GM23338 (cell line): ENCODE data around the gene LRRC37A3. TPM values are rescaled to one million over a fixed set of nuclear protein-coding genes. Genes with fewer than 3 reads are reported as not detected.

Experiments
- ATAC-seq: fragments of 200-7000 bp; cut with Tn5 transposase; 3 replicates; pipeline ENCODE4 v1.9.1; 2020
- DNase-seq: peaks from one replicate; pipeline ENCODE4 v3.0.0-alpha.2; 2015; ENCODE audit warnings: low spot score
- H2AFZ ChIP-seq: fragments of 200-600 bp; sonication (generic); 2 replicates; pipeline ENCODE4 v1.8.0; 2016; ENCODE audit warnings: antibody characterized with exemption, mild to moderate bottlenecking, moderate library complexity
- H3F3A ChIP-seq: fragments of 200-600 bp; sonication (generic); replicated peaks from 2 replicates; pipeline ENCODE4 v1.8.0; 2017; ENCODE audit warnings: antibody characterized with exemption, mixed run types, low read depth
- H3K27ac ChIP-seq: fragments of 200-600 bp; sonication (generic); 2 replicates; pipeline ENCODE4 v1.6.1; 2016; ENCODE audit warnings: low read depth
- H3K27me3 ChIP-seq: fragments of 200-600 bp; sonication (generic); 2 replicates; pipeline ENCODE4 v1.8.0; 2016; ENCODE audit warnings: mild to moderate bottlenecking, mixed run types, moderate library complexity; ENCODE audit not compliant: insufficient read depth
- H3K36me3 ChIP-seq: fragments of 200-600 bp; sonication (generic); 2 replicates; pipeline ENCODE4 v1.8.0; 2016; ENCODE audit warnings: mild to moderate bottlenecking; ENCODE audit not compliant: insufficient read depth
- H3K4me1 ChIP-seq: fragments of 200-600 bp; sonication (generic); 2 replicates; pipeline ENCODE4 v1.8.0; 2016; ENCODE audit warnings: mild to moderate bottlenecking, moderate library complexity; ENCODE audit not compliant: insufficient read depth
- H3K4me2 ChIP-seq: fragments of 200-600 bp; sonication (generic); 2 replicates; pipeline ENCODE4 v1.7.1; 2017; ENCODE audit warnings: mixed run types
- H3K4me3 ChIP-seq: fragments of 200-600 bp; sonication (generic); 2 replicates; pipeline ENCODE4 v1.6.1; 2016; ENCODE audit warnings: mixed run types
- H3K79me2 ChIP-seq: fragments of 200-600 bp; sonication (generic); replicated peaks from 2 replicates; pipeline ENCODE4 v1.8.0; 2017; ENCODE audit warnings: mild to moderate bottlenecking; ENCODE audit not compliant: insufficient read depth
- H3K9me2 ChIP-seq: fragments of 200-600 bp; sonication (generic); 2 replicates; pipeline ENCODE4 v1.8.0; 2017; ENCODE audit not compliant: insufficient read depth
- H4K20me1 ChIP-seq: fragments of 200-600 bp; sonication (generic); replicated peaks from 2 replicates; pipeline ENCODE4 v1.8.0; 2017; ENCODE audit warnings: mild to moderate bottlenecking; ENCODE audit not compliant: insufficient read depth
- H3K27ac Mint-ChIP-seq: 2 replicates; pipeline ENCODE4 v1.8.0; 2020; ENCODE audit warnings: inconsistent platforms, mild to moderate bottlenecking, moderate library complexity, mixed read lengths
- H3K27me3 Mint-ChIP-seq: 3 replicates; pipeline ENCODE4 v1.8.0; 2022; ENCODE audit warnings: low read depth, mild to moderate bottlenecking, moderate library complexity, mixed read lengths, inconsistent platforms; ENCODE audit not compliant: insufficient read depth, poor library complexity
- H3K36me3 Mint-ChIP-seq: 3 replicates; pipeline ENCODE4 v1.8.0; 2021; ENCODE audit warnings: low read depth, mild to moderate bottlenecking, inconsistent platforms, moderate library complexity, mixed read lengths
- H3K4me1 Mint-ChIP-seq: 3 replicates; pipeline ENCODE4 v1.8.0; 2020; ENCODE audit warnings: mild to moderate bottlenecking, inconsistent platforms, mixed read lengths
- H3K4me3 Mint-ChIP-seq: 3 replicates; pipeline ENCODE4 v1.8.0; 2021; ENCODE audit warnings: moderate library complexity, mild to moderate bottlenecking, inconsistent platforms, mixed read lengths
- H3K9me3 Mint-ChIP-seq: 3 replicates; pipeline ENCODE4 v1.8.0; 2020; ENCODE audit warnings: moderate library complexity, mild to moderate bottlenecking, inconsistent platforms, mixed read lengths
- CREB1 ChIP-seq: fragments of 250-450 bp; sonication (Bioruptor Pico); IDR thresholded peaks from 2 replicates; pipeline ENCODE4 v1.5.0; 2020; ENCODE audit warnings: low read depth, mild to moderate bottlenecking, moderate library complexity
- EZH2 ChIP-seq: fragments of 200-600 bp; sonication (generic); IDR thresholded peaks from one replicate; pipeline ENCODE4 v1.8.0; 2017; ENCODE audit warnings: antibody characterized with exemption, mild to moderate bottlenecking, low read depth; ENCODE audit not compliant: unreplicated experiment
- EZH2phosphoT487 ChIP-seq: fragments of 200-600 bp; sonication (generic); IDR thresholded peaks from one replicate; pipeline ENCODE4 v1.8.1; 2018; ENCODE audit warnings: antibody characterized with exemption; ENCODE audit not compliant: unreplicated experiment
- JUNB ChIP-seq: IDR thresholded peaks from one replicate; pipeline ENCODE4 v1.6.1; 2016; ENCODE audit warnings: antibody characterized with exemption; ENCODE audit not compliant: unreplicated experiment
- NANOG ChIP-seq: IDR thresholded peaks from 2 replicates; pipeline ENCODE4 v1.6.1; 2016; ENCODE audit warnings: antibody characterized with exemption, borderline replicate concordance
- POLR2AphosphoS5 ChIP-seq: IDR thresholded peaks from 2 replicates; pipeline ENCODE4 v1.6.1; 2016; ENCODE audit warnings: antibody characterized with exemption, low read depth
- STAT1 ChIP-seq: IDR thresholded peaks from one replicate; pipeline ENCODE4 v1.6.1; 2016; ENCODE audit warnings: antibody characterized with exemption; ENCODE audit not compliant: unreplicated experiment
- ZNF114 ChIP-seq: fragments of 250-450 bp; sonication (Bioruptor Pico); IDR thresholded peaks from 2 replicates; pipeline ENCODE4 v1.5.0; 2020; ENCODE audit warnings: mild to moderate bottlenecking, moderate library complexity
- ZNF331 ChIP-seq: fragments of 250-450 bp; sonication (Bioruptor Pico); IDR thresholded peaks from 2 replicates; pipeline ENCODE4 v1.5.0; 2020; ENCODE audit warnings: low read depth, mild to moderate bottlenecking, moderate library complexity
- polyA plus RNA-seq: library from polyadenylated mRNA; unstranded; fragments of >200 nt; fragmentation: Nextera tagmentation; extraction: Ambion mirVana; gene quantifications from 2 replicates; pipeline ENCODE4 v1.2.1, GENCODE V29; 2016
- total RNA-seq: library from RNA; depleted of rRNA; stranded (reverse); fragments of >200 nt; shearing (Covaris generic); gene quantifications from 2 replicates; pipeline ENCODE4 v1.2.3, GENCODE V29; 2014
- TF ChIP-seq, protein P1 (sequence below), 2 experiments: fragments of 200-600 bp in 1 of 2; sonication (generic) in 1 of 2; conservative IDR thresholded peaks; 2 replicates each; pipeline versions ENCODE4 v1.5.1 to v1.6.1; 2016 to 2017; ENCODE audit warnings: antibody characterized with exemption in 2 of 2, low read depth in 2 of 2, mild to moderate bottlenecking in 2 of 2, moderate library complexity in 1 of 2
- TF ChIP-seq, protein P2 (sequence below): IDR thresholded peaks from 2 replicates; pipeline ENCODE4 v1.6.1; 2016; ENCODE audit warnings: antibody characterized with exemption
- TF ChIP-seq, protein P3 (sequence below): fragments of 250-450 bp; sonication (Bioruptor Pico); IDR thresholded peaks from 2 replicates; pipeline ENCODE4 v1.5.0; 2020; ENCODE audit warnings: mild to moderate bottlenecking, moderate library complexity
- TF ChIP-seq, protein P4 (sequence below): IDR thresholded peaks from one replicate; pipeline ENCODE4 v1.6.1; 2018; ENCODE audit warnings: antibody characterized with exemption; ENCODE audit not compliant: unreplicated experiment

LRRC37A3 gene
- total and polyA plus RNA-seq, 2 experiments from 2014 or later: 3.5 to 5.6 TPM

DNA sequence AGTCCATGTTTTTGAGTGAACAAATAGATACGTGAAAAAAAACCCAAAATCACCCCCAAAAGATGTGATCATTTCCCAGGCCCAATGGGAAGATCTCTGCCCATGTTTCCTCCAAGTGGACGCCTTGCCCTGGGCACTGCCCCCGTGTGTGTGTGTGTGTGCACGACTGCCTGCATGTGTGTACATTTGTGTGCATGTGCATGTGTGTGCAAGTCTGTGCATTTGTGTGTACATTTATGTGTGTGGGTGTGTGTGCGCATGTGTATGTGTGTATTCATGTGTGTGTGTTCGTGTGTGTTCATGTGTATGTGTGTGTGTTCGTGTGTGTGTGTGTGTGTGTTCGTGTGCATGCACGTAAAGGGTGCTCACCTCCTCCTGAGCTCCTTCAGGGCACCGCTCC is 16.8 kb upstream of the LRRC37A3 start:
- H3F3A ChIP-seq: no peaks in the 10 kb centered on the region
- Mint-ChIP-seq H3K4me3 (no peak overlapping the region), H3K4me1 (peaks cover 6% of the 10 kb centered on the region; the same call in 2 of the 3 replicates), H3K36me3 (no peaks in the 10 kb centered on the region), H3K9me3 (no peaks in the 10 kb centered on the region), H3K27me3 (peaks cover 5% of the 10 kb centered on the region), H3K27ac (no peak overlapping the region)
- H4K20me1 ChIP-seq: no peaks in the 10 kb centered on the region
- DNase-seq (no peak), ATAC-seq (no peak)
- no peak overlapping the region for H3K27ac ChIP-seq
- H3K36me3 ChIP-seq: no peaks in the 10 kb centered on the region
- H3K4me1 ChIP-seq: no peaks in the 10 kb centered on the region
- H3K27me3 ChIP-seq: no peaks in the 10 kb centered on the region
- no peaks in the 10 kb centered on the region for H3K9me2 ChIP-seq
- TF ChIP-seq POLR2AphosphoS5: no peak
- no peak for TF ChIP-seq CREB1
- TF ChIP-seq, protein P1, sequence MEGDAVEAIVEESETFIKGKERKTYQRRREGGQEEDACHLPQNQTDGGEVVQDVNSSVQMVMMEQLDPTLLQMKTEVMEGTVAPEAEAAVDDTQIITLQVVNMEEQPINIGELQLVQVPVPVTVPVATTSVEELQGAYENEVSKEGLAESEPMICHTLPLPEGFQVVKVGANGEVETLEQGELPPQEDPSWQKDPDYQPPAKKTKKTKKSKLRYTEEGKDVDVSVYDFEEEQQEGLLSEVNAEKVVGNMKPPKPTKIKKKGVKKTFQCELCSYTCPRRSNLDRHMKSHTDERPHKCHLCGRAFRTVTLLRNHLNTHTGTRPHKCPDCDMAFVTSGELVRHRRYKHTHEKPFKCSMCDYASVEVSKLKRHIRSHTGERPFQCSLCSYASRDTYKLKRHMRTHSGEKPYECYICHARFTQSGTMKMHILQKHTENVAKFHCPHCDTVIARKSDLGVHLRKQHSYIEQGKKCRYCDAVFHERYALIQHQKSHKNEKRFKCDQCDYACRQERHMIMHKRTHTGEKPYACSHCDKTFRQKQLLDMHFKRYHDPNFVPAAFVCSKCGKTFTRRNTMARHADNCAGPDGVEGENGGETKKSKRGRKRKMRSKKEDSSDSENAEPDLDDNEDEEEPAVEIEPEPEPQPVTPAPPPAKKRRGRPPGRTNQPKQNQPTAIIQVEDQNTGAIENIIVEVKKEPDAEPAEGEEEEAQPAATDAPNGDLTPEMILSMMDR (conservative IDR thresholded peaks at IDR 0.05; ENCODE audit: low read depth in 2 of 2): no peak
- TF ChIP-seq, protein P2, sequence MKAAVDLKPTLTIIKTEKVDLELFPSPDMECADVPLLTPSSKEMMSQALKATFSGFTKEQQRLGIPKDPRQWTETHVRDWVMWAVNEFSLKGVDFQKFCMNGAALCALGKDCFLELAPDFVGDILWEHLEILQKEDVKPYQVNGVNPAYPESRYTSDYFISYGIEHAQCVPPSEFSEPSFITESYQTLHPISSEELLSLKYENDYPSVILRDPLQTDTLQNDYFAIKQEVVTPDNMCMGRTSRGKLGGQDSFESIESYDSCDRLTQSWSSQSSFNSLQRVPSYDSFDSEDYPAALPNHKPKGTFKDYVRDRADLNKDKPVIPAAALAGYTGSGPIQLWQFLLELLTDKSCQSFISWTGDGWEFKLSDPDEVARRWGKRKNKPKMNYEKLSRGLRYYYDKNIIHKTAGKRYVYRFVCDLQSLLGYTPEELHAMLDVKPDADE: no peak
- no peak for TF ChIP-seq JUNB
- TF ChIP-seq EZH2: no peak
- TF ChIP-seq STAT1: no peak
- no peak for TF ChIP-seq EZH2phosphoT487
- TF ChIP-seq ZNF331 (CRISPR knock-in tag): no peak
- no peak for TF ChIP-seq ZNF114 (CRISPR knock-in tag)
- TF ChIP-seq, protein P3, sequence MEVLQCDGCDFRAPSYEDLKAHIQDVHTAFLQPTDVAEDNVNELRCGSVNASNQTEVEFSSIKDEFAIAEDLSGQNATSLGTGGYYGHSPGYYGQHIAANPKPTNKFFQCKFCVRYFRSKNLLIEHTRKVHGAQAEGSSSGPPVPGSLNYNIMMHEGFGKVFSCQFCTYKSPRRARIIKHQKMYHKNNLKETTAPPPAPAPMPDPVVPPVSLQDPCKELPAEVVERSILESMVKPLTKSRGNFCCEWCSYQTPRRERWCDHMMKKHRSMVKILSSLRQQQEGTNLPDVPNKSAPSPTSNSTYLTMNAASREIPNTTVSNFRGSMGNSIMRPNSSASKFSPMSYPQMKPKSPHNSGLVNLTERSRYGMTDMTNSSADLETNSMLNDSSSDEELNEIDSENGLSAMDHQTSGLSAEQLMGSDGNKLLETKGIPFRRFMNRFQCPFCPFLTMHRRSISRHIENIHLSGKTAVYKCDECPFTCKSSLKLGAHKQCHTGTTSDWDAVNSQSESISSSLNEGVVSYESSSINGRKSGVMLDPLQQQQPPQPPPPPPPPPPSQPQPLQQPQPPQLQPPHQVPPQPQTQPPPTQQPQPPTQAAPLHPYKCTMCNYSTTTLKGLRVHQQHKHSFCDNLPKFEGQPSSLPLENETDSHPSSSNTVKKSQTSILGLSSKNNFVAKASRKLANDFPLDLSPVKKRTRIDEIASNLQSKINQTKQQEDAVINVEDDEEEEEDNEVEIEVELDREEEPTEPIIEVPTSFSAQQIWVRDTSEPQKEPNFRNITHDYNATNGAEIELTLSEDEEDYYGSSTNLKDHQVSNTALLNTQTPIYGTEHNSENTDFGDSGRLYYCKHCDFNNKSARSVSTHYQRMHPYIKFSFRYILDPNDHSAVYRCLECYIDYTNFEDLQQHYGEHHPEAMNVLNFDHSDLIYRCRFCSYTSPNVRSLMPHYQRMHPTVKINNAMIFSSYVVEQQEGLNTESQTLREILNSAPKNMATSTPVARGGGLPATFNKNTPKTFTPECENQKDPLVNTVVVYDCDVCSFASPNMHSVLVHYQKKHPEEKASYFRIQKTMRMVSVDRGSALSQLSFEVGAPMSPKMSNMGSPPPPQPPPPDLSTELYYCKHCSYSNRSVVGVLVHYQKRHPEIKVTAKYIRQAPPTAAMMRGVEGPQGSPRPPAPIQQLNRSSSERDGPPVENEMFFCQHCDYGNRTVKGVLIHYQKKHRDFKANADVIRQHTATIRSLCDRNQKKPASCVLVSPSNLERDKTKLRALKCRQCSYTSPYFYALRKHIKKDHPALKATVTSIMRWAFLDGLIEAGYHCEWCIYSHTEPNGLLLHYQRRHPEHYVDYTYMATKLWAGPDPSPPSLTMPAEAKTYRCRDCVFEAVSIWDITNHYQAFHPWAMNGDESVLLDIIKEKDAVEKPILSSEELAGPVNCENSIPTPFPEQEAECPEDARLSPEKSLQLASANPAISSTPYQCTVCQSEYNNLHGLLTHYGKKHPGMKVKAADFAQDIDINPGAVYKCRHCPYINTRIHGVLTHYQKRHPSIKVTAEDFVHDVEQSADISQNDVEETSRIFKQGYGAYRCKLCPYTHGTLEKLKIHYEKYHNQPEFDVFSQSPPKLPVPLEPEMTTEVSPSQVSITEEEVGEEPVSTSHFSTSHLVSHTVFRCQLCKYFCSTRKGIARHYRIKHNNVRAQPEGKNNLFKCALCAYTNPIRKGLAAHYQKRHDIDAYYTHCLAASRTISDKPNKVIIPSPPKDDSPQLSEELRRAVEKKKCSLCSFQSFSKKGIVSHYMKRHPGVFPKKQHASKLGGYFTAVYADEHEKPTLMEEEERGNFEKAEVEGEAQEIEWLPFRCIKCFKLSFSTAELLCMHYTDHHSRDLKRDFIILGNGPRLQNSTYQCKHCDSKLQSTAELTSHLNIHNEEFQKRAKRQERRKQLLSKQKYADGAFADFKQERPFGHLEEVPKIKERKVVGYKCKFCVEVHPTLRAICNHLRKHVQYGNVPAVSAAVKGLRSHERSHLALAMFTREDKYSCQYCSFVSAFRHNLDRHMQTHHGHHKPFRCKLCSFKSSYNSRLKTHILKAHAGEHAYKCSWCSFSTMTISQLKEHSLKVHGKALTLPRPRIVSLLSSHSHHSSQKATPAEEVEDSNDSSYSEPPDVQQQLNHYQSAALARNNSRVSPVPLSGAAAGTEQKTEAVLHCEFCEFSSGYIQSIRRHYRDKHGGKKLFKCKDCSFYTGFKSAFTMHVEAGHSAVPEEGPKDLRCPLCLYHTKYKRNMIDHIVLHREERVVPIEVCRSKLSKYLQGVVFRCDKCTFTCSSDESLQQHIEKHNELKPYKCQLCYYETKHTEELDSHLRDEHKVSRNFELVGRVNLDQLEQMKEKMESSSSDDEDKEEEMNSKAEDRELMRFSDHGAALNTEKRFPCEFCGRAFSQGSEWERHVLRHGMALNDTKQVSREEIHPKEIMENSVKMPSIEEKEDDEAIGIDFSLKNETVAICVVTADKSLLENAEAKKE (CRISPR knock-in tag): no peak
- TF ChIP-seq, protein P4, sequence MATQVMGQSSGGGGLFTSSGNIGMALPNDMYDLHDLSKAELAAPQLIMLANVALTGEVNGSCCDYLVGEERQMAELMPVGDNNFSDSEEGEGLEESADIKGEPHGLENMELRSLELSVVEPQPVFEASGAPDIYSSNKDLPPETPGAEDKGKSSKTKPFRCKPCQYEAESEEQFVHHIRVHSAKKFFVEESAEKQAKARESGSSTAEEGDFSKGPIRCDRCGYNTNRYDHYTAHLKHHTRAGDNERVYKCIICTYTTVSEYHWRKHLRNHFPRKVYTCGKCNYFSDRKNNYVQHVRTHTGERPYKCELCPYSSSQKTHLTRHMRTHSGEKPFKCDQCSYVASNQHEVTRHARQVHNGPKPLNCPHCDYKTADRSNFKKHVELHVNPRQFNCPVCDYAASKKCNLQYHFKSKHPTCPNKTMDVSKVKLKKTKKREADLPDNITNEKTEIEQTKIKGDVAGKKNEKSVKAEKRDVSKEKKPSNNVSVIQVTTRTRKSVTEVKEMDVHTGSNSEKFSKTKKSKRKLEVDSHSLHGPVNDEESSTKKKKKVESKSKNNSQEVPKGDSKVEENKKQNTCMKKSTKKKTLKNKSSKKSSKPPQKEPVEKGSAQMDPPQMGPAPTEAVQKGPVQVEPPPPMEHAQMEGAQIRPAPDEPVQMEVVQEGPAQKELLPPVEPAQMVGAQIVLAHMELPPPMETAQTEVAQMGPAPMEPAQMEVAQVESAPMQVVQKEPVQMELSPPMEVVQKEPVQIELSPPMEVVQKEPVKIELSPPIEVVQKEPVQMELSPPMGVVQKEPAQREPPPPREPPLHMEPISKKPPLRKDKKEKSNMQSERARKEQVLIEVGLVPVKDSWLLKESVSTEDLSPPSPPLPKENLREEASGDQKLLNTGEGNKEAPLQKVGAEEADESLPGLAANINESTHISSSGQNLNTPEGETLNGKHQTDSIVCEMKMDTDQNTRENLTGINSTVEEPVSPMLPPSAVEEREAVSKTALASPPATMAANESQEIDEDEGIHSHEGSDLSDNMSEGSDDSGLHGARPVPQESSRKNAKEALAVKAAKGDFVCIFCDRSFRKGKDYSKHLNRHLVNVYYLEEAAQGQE: no peak
- TF ChIP-seq NANOG: no peak
- no peaks in the 10 kb centered on the region for H3K79me2 ChIP-seq
- H3K4me3 ChIP-seq: no peak overlapping the region
- H3K4me2 ChIP-seq: no peak overlapping the region
- no peak overlapping the region for H2AFZ ChIP-seq
